GM12878 (cell line): ENCODE measurements around the gene ENOPH1. TPM values are rescaled to one million over a fixed set of nuclear protein-coding genes. Genes with fewer than 3 reads are reported as not detected.

Experiments
- ATAC-seq: fragments of 200-7000 bp; cut with Tn5 transposase; 3 replicates; pipeline ENCODE4 v1.9.1; 2020; ENCODE audit warnings: mild to moderate bottlenecking, moderate library complexity
- BruUV-seq: library from RNA; stranded (reverse); fragments of 400-500 nt; replicated peaks from 2 replicates; lab custom pipeline; 2021; lab: Mats Ljungman, UMichigan
- CTCF ChIA-PET: fragments of 300-600 bp; sonication (Branson Sonifier 250); formaldehyde crosslinking; extraction: SDS; loops from one replicate; lab custom pipeline; 2021; ENCODE audit warnings: inconsistent platforms; lab: Yijun Ruan, JAX
- POLR2A ChIA-PET: fragments of 350-600 bp; formaldehyde crosslinking; extraction: SDS; loops from one replicate; lab custom pipeline; 2021; ENCODE audit warnings: inconsistent platforms; lab: Charles Lee
- RAD21 ChIA-PET: fragments of 300-600 bp; sonication (Branson Sonifier 250); formaldehyde crosslinking; loops from one replicate; lab custom pipeline; 2023; ENCODE audit warnings: antibody characterized with exemption; ENCODE audit not compliant: unreplicated experiment; lab: Charles Lee
- SMC1A ChIA-PET: fragments of 300-600 bp; sonication (Branson Sonifier 250); formaldehyde crosslinking; loops from one replicate; lab custom pipeline; 2023; ENCODE audit not compliant: unreplicated experiment, uncharacterized antibody; lab: Charles Lee
- DNase-seq: peaks from one replicate; pipeline ENCODE4 v3.0.0-alpha.2; 2011; ENCODE audit warnings: low read depth, low spot score
- FAIRE-seq: peaks from 3 replicates; lab custom pipeline; 2011; peaks lifted over from hg19 to GRCh38; lab: Jason Lieb, UNC
- H2AFZ ChIP-seq: 2 replicates; pipeline ENCODE4 v1.6.0; 2011; ENCODE audit warnings: low read depth, low read length, control low read depth; ENCODE audit not compliant: control insufficient read depth
- H3K27ac ChIP-seq: 2 replicates; pipeline ENCODE4 v1.5.1; 2011; ENCODE audit warnings: control low read depth; ENCODE audit not compliant: control insufficient read depth, insufficient read depth
- H3K27me3 ChIP-seq, 2 experiments: replicated peaks in 1 of 2; 2 replicates each; pipeline versions ENCODE4 v1.6.0 to v1.6.1; 2011; ENCODE audit warnings: low read length in 1 of 2; ENCODE audit not compliant: control insufficient read depth in 2 of 2, insufficient read depth in 2 of 2
- H3K36me3 ChIP-seq, 2 experiments: 2 replicates each; pipeline ENCODE4 v1.5.1; 2011; ENCODE audit warnings: low read length in 1 of 2; ENCODE audit not compliant: control insufficient read depth in 2 of 2, insufficient read depth in 2 of 2
- H3K4me1 ChIP-seq: 2 replicates; pipeline ENCODE4 v1.6.1; 2011; ENCODE audit warnings: mild to moderate bottlenecking, low read length, moderate library complexity, mixed read lengths; ENCODE audit not compliant: control insufficient read depth, insufficient read depth
- H3K4me2 ChIP-seq: 2 replicates; pipeline ENCODE4 v1.6.0; 2011; ENCODE audit warnings: control low read depth; ENCODE audit not compliant: control insufficient read depth, insufficient read depth
- H3K4me3 ChIP-seq: fragments of 200-600 bp; sonication (generic); 2 replicates; pipeline ENCODE4 v1.5.1; 2016
- H3K79me2 ChIP-seq: 2 replicates; pipeline ENCODE4 v1.6.0; 2011; ENCODE audit warnings: low read length; ENCODE audit not compliant: control insufficient read depth, insufficient read depth
- H3K9ac ChIP-seq: 2 replicates; pipeline ENCODE4 v1.8.0; 2011; ENCODE audit warnings: low read length, control low read depth, mixed read lengths; ENCODE audit not compliant: control insufficient read depth, insufficient read depth
- H3K9me3 ChIP-seq: replicated peaks from 3 replicates; pipeline ENCODE4 v1.5.1; 2011; ENCODE audit warnings: mild to moderate bottlenecking, low read length; ENCODE audit not compliant: control insufficient read depth, insufficient read depth
- H4K20me1 ChIP-seq: 2 replicates; pipeline ENCODE4 v1.6.0; 2011; ENCODE audit not compliant: control insufficient read depth, insufficient read depth
- CHD1 ChIP-seq: IDR thresholded peaks from 2 replicates; pipeline ENCODE4 v1.6.1; 2012; ENCODE audit warnings: low read depth, low read length, improper control_type of control experiment
- ELK1 ChIP-seq: IDR thresholded peaks from 2 replicates; pipeline ENCODE4 v1.6.1; 2012; ENCODE audit warnings: low read depth, low read length, improper control_type of control experiment
- ESRRA ChIP-seq: IDR thresholded peaks from 2 replicates; pipeline ENCODE4 v1.6.1; 2012; ENCODE audit warnings: mild to moderate bottlenecking, low read length, improper control_type of control experiment
- MLLT1 ChIP-seq: fragments of 450-650 bp; IDR thresholded peaks from 2 replicates; pipeline ENCODE4 v1.6.1; 2016; ENCODE audit warnings: mild to moderate bottlenecking
- NRF1 ChIP-seq: conservative IDR thresholded peaks from 2 replicates; pipeline ENCODE4 v1.6.1; 2011; ENCODE audit warnings: mild to moderate bottlenecking, low read depth, low read length, improper control_type of control experiment
- PBX3 ChIP-seq: IDR thresholded peaks from 2 replicates; pipeline ENCODE4 v1.6.1; 2011; ENCODE audit warnings: mild to moderate bottlenecking, low read depth, low read length, moderate library complexity; ENCODE audit not compliant: insufficient replicate concordance
- POLR2A ChIP-seq: IDR thresholded peaks from 2 replicates; pipeline ENCODE4 v1.6.1; 2011; ENCODE audit warnings: low read depth, mild to moderate bottlenecking, low read length
- RAD21 ChIP-seq: IDR thresholded peaks from 2 replicates; pipeline ENCODE4 v1.6.1; 2011; ENCODE audit warnings: mild to moderate bottlenecking, low read depth, low read length, moderate library complexity; ENCODE audit not compliant: insufficient read depth
- RB1 ChIP-seq: fragments of 450-650 bp; formaldehyde crosslinking; IDR thresholded peaks from 2 replicates; pipeline ENCODE4 v1.6.1; 2017; ENCODE audit warnings: mild to moderate bottlenecking, borderline replicate concordance
- SMC3 ChIP-seq: IDR thresholded peaks from 2 replicates; pipeline ENCODE4 v1.6.1; 2011; ENCODE audit warnings: low read length, improper control_type of control experiment, borderline replicate concordance
- SPI1 ChIP-seq: IDR thresholded peaks from 2 replicates; pipeline ENCODE4 v1.6.1; 2011; ENCODE audit warnings: low read depth, mild to moderate bottlenecking, low read length, moderate library complexity, borderline replicate concordance; ENCODE audit not compliant: insufficient read depth
- STAT3 ChIP-seq: IDR thresholded peaks from 2 replicates; pipeline ENCODE4 v1.6.1; 2011; ENCODE audit warnings: low read depth, low read length, improper control_type of control experiment
- YBX1 ChIP-seq: fragments of 450-650 bp; IDR thresholded peaks from 2 replicates; pipeline ENCODE4 v1.6.1; 2016; ENCODE audit warnings: antibody characterized with exemption
- ZBTB33 ChIP-seq: fragments of 450-650 bp; IDR thresholded peaks from 2 replicates; pipeline ENCODE4 v1.6.1; 2017; ENCODE audit warnings: mild to moderate bottlenecking
- ZNF217 ChIP-seq: fragments of 450-650 bp; IDR thresholded peaks from 2 replicates; pipeline ENCODE4 v1.6.1; 2017; ENCODE audit warnings: antibody characterized with exemption, mild to moderate bottlenecking
- WGBS: methylation state at CpG from one replicate; pipeline ENCODE4 v1.1.6; 2016; ENCODE audit warnings: low lambda C conversion rate; ENCODE audit not compliant: insufficient replicate concordance, insufficient coverage; ENCODE audit errors: missing lambda C conversion rate; 5-methylcytosine and 5-hydroxymethylcytosine counted together
- in situ Hi-C: fragments of 300-500 bp; cut with MboI; formaldehyde crosslinking; loops from 9 replicates; pipeline ENCODE4 v1.14.3; 2018; ENCODE audit warnings: mixed read lengths
- intact Hi-C: fragments of 100-400 bp; cut with micrococcal nuclease; formaldehyde crosslinking; loops from one replicate; pipeline ENCODE4 v1.14.2; 2022; ENCODE audit not compliant: unreplicated experiment
- polyA plus RNA-seq, 11 experiments: library from polyadenylated mRNA; depleted of rRNA in 4 of 11; unstranded in 6 of 11; stranded (reverse) in 5 of 11; fragments of >200 nt; fragmentation: Nextera tagmentation in 4 of 11; fragmentation: Illumina TruSeq in 1 of 11; extraction: Ambion mirVana in 4 of 11; extraction: Trizol in 1 of 11; gene quantifications; 1 replicate in 1 of 11; 2 replicates in 10 of 11; pipeline versions ENCODE4 v1.2.1 to v1.2.3, GENCODE V29; 2011 to 2016; ENCODE audit warnings: inconsistent platforms in 2 of 11, missing spikeins in 2 of 11, low read depth in 1 of 11
- total RNA-seq, 4 experiments: library from RNA; depleted of rRNA in 3 of 4; stranded (reverse); fragments of >200 nt in 3 of 4; fragmentation: Illumina TruSeq in 1 of 4; extraction: Trizol in 1 of 4; gene quantifications; 2 replicates each; pipeline versions ENCODE4 v1.2.1 to v1.2.3, GENCODE V29; 2013 to 2021

The ENOPH1 gene
- total and polyA plus RNA-seq, 10 of the 15 experiments (the other 5 are each of a cell fraction or from before 2014, with no cell fraction given), result 24.4 to 83.6 (median 46.7) TPM

GRCh38 chr4:82380831-82381230, 49.6 kb upstream of the ENOPH1 start:
- Histone ChIP-seq H3K4me3 (no peak overlapping the region), H3K36me3 (no peaks in the 10 kb centered on the region), H3K79me2 (peaks cover 10% of the 10 kb centered on the region), H3K4me2 (no peak overlapping the region), H2AFZ (no peak overlapping the region), H3K27ac (no peak overlapping the region), H3K9ac (no peak overlapping the region), H3K27me3 (no peaks in the 10 kb centered on the region), H3K4me1 (peaks cover 6% of the 10 kb centered on the region), H3K9me3 (peaks cover 2% of the 10 kb centered on the region; the same call in 2 of the 3 replicates), H4K20me1 (no peaks in the 10 kb centered on the region)
- ChIA-PET SMC1A (no interaction called here), CTCF (interaction anchor here (1.9 kb wide), 1 partner anchor 20 kb away, joined by 7 read pairs; no protein-coding TSS in a partner anchor), POLR2A (interaction anchor here (1.2 kb wide), 1 partner anchor 49 kb away, joined by 7 read pairs; the partner anchor contains the start of gene HNRNPDL), RAD21 (no interaction called here)
- DNase-seq (no peak), FAIRE-seq (no peak), ATAC-seq (no peak)
- WGBS, result 95% methylated on average over 4 of the region's 4 CpGs
- intact Hi-C loops, result no loop called here
- no TSS peak for BruUV-seq
- no peak for TF ChIP-seq ESRRA
- no peak for TF ChIP-seq SPI1
- TF ChIP-seq RAD21, result no peak
- TF ChIP-seq POLR2A, result no peak
- TF ChIP-seq ZBTB33, result no peak
- no peak for TF ChIP-seq MLLT1
- TF ChIP-seq PBX3, result no peak
- no peak for TF ChIP-seq ZNF217
- no peak for TF ChIP-seq STAT3
- TF ChIP-seq ELK1, result no peak
- no peak for TF ChIP-seq NRF1
- TF ChIP-seq SMC3, result no peak
- TF ChIP-seq YBX1, result no peak
- TF ChIP-seq CHD1, result no peak
- TF ChIP-seq RB1, result no peak
- in situ Hi-C loops, result no loop called here
